Kidney tubule cell (primary cell): ENCODE measurements around the gene TTLL3.
"Not testable (repeated sequence)": the region's sequence is repeated elsewhere in the genome, so short reads cannot be mapped to it uniquely, and the experiment has no call there.

Experiments used
- DNase-seq: peaks from one replicate; pipeline ENCODE4 v3.0.0-alpha.2; 2018; ENCODE audit warnings: low spot score

The TTLL3 gene

GRCh38 chr3:9809615-9810432 is at the start of gene TTLL3:
TTLL3 (plus strand) TSS chr3:9810262; CDS start chr3:9810662, 400 bp downstream.
- DNase-seq = peak; percentile 83

GRCh38 chr3:9760779-9761505 is 49.1 kb upstream of the TTLL3 start:
- DNase-seq = no peak

GRCh38 chr3:9761919-9762318 is 48.1 kb upstream of the TTLL3 start:
- no peak for DNase-seq

- no peak for DNase-seq
Measured at GRCh38 chr3:9762871-9763270, 47.2 kb upstream of the TTLL3 start.

- DNase-seq = peak; percentile 34
Measured at GRCh38 chr3:9765865-9766264, 44.2 kb upstream of the TTLL3 start.

GRCh38 chr3:9767418-9767817 is 42.6 kb upstream of the TTLL3 start:
- DNase-seq = no peak

- no peak for DNase-seq
Measured at GRCh38 chr3:9768141-9768775, 41.8 kb upstream of the TTLL3 start.

- no peak for DNase-seq
Measured at GRCh38 chr3:9769012-9769411, 41.0 kb upstream of the TTLL3 start.

- DNase-seq = peak; percentile 75
Measured at GRCh38 chr3:9769426-9770275, 40.4 kb upstream of the TTLL3 start, which contains the start of gene CAMK1. CAMK1 (minus strand) TSS chr3:9769947; CDS start chr3:9767749, 2,198 bp downstream.

GRCh38 chr3:9770276-9770812 is 39.7 kb upstream of the TTLL3 start:
- no peak for DNase-seq

GRCh38 chr3:9771007-9771406 is 39.1 kb upstream of the TTLL3 start:
- DNase-seq = not testable (repeated sequence)

- no peak for DNase-seq
Measured at GRCh38 chr3:9776896-9777693, 33.0 kb upstream of the TTLL3 start.

- DNase-seq = no peak
Measured at GRCh38 chr3:9777694-9778021, 32.4 kb upstream of the TTLL3 start.

- DNase-seq = peak; percentile 61
Measured at GRCh38 chr3:9778143-9779074, 31.7 kb upstream of the TTLL3 start.

- no peak for DNase-seq
Measured at GRCh38 chr3:9779075-9779593, 30.9 kb upstream of the TTLL3 start.

- no peak for DNase-seq
Measured at GRCh38 chr3:9779721-9780457, 30.2 kb upstream of the TTLL3 start.

- DNase-seq = peak; percentile 77
Measured at GRCh38 chr3:9780458-9780812, 29.6 kb upstream of the TTLL3 start.

- DNase-seq = peak; percentile 23
Measured at GRCh38 chr3:9780910-9781309, 29.2 kb upstream of the TTLL3 start.

GRCh38 chr3:9781551-9781950 is 28.5 kb upstream of the TTLL3 start:
- no peak for DNase-seq
